Endothelial cell of umbilical vein (primary cell): Measurements from ENCODE around the gene PTGDS.

Source experiments
- EZH2 ChIP-seq: IDR thresholded peaks from 2 replicates; pipeline ENCODE4 v1.6.1; 2012; ENCODE audit warnings: borderline replicate concordance, low read depth, mild to moderate bottlenecking, moderate library complexity, low read length, inconsistent platforms; ENCODE audit not compliant: severe bottlenecking
- GATA2 ChIP-seq: IDR thresholded peaks from 2 replicates; pipeline ENCODE4 v1.7.0; 2011; ENCODE audit warnings: low read depth, mild to moderate bottlenecking, moderate library complexity, mixed read lengths, low read length; ENCODE audit not compliant: insufficient read length, insufficient read depth
- JUN ChIP-seq: IDR thresholded peaks from 2 replicates; pipeline ENCODE4 v1.6.1; 2011; ENCODE audit warnings: borderline replicate concordance, low read depth; ENCODE audit not compliant: insufficient read length, insufficient read depth
- MAX ChIP-seq: IDR thresholded peaks from 2 replicates; pipeline ENCODE4 v1.6.1; 2011; ENCODE audit not compliant: insufficient read depth, insufficient read length
- MYC ChIP-seq: IDR thresholded peaks from one replicate; pipeline ENCODE4 v1.6.1; 2011; ENCODE audit warnings: mild to moderate bottlenecking, low read depth, low read length
- POLR2A ChIP-seq: IDR thresholded peaks from 2 replicates; pipeline ENCODE4 v1.6.1; 2012; ENCODE audit warnings: low read depth, mild to moderate bottlenecking, control low read depth, low read length
- POLR2AphosphoS5 ChIP-seq: IDR thresholded peaks from 2 replicates; pipeline ENCODE4 v1.6.1; 2012; ENCODE audit warnings: low read depth, mild to moderate bottlenecking, control low read depth, low read length, moderate library complexity; ENCODE audit not compliant: insufficient read depth
- TF ChIP-seq, protein P1 (sequence below), 2 donors: IDR thresholded peaks; 1 replicate in 1 of 2; 2 replicates in 1 of 2; pipeline ENCODE4 v1.5.1; 2011; ENCODE audit warnings: low read length in 2 of 2, mild to moderate bottlenecking in 2 of 2, moderate library complexity in 2 of 2, control low read depth in 1 of 2, inconsistent platforms in 1 of 2, low read depth in 1 of 2; ENCODE audit not compliant: insufficient read depth in 1 of 2; ENCODE audit errors: extremely low read depth in 1 of 2

DNA sequence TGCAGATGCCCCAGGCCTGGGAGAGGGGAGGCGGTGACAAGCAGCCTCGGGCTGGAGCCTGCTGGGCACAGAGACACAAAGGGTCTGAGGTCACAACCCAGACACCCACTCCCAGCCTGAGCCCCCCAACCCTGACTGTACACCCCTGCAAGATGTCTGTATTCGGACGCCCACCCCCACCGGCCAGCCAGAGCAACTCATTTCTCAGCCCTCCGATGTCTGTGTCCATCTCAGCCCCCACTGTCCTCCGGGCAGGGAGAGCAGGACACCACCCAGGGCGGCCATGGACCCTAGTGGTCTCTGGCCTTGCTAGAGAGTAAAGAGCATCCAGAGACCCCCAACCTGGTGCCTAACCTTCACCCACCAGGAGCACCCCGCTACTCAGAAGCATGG is 21.4 kb upstream of the PTGDS start:
- TF ChIP-seq, protein P1, sequence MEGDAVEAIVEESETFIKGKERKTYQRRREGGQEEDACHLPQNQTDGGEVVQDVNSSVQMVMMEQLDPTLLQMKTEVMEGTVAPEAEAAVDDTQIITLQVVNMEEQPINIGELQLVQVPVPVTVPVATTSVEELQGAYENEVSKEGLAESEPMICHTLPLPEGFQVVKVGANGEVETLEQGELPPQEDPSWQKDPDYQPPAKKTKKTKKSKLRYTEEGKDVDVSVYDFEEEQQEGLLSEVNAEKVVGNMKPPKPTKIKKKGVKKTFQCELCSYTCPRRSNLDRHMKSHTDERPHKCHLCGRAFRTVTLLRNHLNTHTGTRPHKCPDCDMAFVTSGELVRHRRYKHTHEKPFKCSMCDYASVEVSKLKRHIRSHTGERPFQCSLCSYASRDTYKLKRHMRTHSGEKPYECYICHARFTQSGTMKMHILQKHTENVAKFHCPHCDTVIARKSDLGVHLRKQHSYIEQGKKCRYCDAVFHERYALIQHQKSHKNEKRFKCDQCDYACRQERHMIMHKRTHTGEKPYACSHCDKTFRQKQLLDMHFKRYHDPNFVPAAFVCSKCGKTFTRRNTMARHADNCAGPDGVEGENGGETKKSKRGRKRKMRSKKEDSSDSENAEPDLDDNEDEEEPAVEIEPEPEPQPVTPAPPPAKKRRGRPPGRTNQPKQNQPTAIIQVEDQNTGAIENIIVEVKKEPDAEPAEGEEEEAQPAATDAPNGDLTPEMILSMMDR (IDR thresholded peaks at IDR 0.05; ENCODE audit: extremely low read depth in 1 of 2, insufficient read depth in 1 of 2, low read depth in 1 of 2, low read length in 2 of 2) = no peak
- no peak for TF ChIP-seq POLR2A
- no peak for TF ChIP-seq JUN
- no peak for TF ChIP-seq POLR2AphosphoS5
- no peak for TF ChIP-seq MAX
- TF ChIP-seq EZH2 = no peak
- no peak for TF ChIP-seq MYC
- TF ChIP-seq GATA2 = no peak
